NB4 (cell line): Measurements from ENCODE around the gene RRBP1.

Experiments
- MYC ChIP-seq: IDR thresholded peaks from 2 replicates; pipeline ENCODE4 v1.6.1; 2011; ENCODE audit warnings: low read depth, low read length
- TF ChIP-seq, protein P1 (sequence below): IDR thresholded peaks from one replicate; pipeline ENCODE4 v1.5.1; 2012; ENCODE audit warnings: low read depth, low read length

DNA sequence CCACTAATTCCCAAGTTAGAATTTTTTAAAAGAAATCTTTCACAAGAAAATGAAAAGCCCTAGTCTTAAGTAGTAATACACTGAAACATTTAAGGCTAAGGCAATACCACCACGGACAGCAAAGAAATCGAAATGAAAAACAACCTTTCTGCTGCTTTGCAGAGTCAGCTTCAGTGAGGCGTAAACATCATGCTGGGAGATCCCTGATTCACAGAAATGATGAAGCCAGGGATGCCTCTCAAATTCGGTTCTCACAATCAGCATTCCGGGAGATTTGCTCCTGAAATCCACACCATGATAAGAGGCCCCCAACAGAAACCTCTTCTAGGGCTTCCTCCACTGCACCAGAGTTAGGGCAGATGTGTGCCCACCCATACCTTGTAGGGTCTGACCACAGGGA is 18.6 kb downstream of the RRBP1 start:
- TF ChIP-seq, protein P1, sequence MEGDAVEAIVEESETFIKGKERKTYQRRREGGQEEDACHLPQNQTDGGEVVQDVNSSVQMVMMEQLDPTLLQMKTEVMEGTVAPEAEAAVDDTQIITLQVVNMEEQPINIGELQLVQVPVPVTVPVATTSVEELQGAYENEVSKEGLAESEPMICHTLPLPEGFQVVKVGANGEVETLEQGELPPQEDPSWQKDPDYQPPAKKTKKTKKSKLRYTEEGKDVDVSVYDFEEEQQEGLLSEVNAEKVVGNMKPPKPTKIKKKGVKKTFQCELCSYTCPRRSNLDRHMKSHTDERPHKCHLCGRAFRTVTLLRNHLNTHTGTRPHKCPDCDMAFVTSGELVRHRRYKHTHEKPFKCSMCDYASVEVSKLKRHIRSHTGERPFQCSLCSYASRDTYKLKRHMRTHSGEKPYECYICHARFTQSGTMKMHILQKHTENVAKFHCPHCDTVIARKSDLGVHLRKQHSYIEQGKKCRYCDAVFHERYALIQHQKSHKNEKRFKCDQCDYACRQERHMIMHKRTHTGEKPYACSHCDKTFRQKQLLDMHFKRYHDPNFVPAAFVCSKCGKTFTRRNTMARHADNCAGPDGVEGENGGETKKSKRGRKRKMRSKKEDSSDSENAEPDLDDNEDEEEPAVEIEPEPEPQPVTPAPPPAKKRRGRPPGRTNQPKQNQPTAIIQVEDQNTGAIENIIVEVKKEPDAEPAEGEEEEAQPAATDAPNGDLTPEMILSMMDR, result no peak
- TF ChIP-seq MYC, result no peak
